NB4 (cell line): ENCODE results near the gene NSMCE1.

ENCODE experiments used
- CTCF ChIP-seq: IDR thresholded peaks from one replicate; pipeline ENCODE4 v1.5.1; 2012; ENCODE audit warnings: low read depth, low read length
- MYC ChIP-seq: IDR thresholded peaks from 2 replicates; pipeline ENCODE4 v1.6.1; 2011; ENCODE audit warnings: low read depth, low read length
- POLR2A ChIP-seq: IDR thresholded peaks from 2 replicates; pipeline ENCODE4 v1.6.1; 2011; ENCODE audit warnings: mild to moderate bottlenecking; ENCODE audit not compliant: insufficient read length; ENCODE audit errors: extremely low read depth

- TF ChIP-seq CTCF (no peak), POLR2A (no peak), MYC (no peak)
These were observed 49.8 kb downstream of the NSMCE1 start for GRCh38 chr16:27218756-27219155.
